Immature natural killer cell (primary cell): ENCODE data around the gene PDE4D. TPM values are rescaled to one million over a fixed set of nuclear protein-coding genes. Genes with fewer than 3 reads are reported as not detected.

Experiments
- DNase-seq, 3 donors: peaks; one replicate each; pipeline ENCODE4 v3.0.0; 2022; ENCODE audit warnings: mixed read lengths in 1 of 3
- H3K27ac Mint-ChIP-seq, 6 donors: one replicate each; pipeline ENCODE4 v1.8.0; 2020; ENCODE audit warnings: mixed read lengths in 6 of 6, mild to moderate bottlenecking in 5 of 6, inconsistent platforms in 4 of 6, moderate library complexity in 3 of 6
- H3K27me3 Mint-ChIP-seq, 3 donors: one replicate each; pipeline ENCODE4 v1.8.0; 2020 to 2021; ENCODE audit warnings: low read depth in 3 of 3, mild to moderate bottlenecking in 3 of 3, mixed read lengths in 3 of 3, moderate library complexity in 3 of 3, inconsistent platforms in 1 of 3
- H3K36me3 Mint-ChIP-seq, 3 donors: one replicate each; pipeline ENCODE4 v1.8.0; 2020; ENCODE audit warnings: mixed read lengths in 3 of 3, inconsistent platforms in 2 of 3, mild to moderate bottlenecking in 2 of 3
- H3K4me1 Mint-ChIP-seq, 2 donors: one replicate each; pipeline ENCODE4 v1.8.0; 2020; ENCODE audit warnings: inconsistent platforms in 2 of 2, mild to moderate bottlenecking in 2 of 2, mixed read lengths in 2 of 2, moderate library complexity in 1 of 2
- H3K4me3 Mint-ChIP-seq, 5 donors: one replicate each; pipeline ENCODE4 v1.8.0; 2020; ENCODE audit warnings: mild to moderate bottlenecking in 5 of 5, mixed read lengths in 5 of 5, inconsistent platforms in 3 of 5, moderate library complexity in 3 of 5
- H3K9me3 Mint-ChIP-seq, 6 donors: one replicate each; pipeline ENCODE4 v1.8.0; 2020; ENCODE audit warnings: mild to moderate bottlenecking in 6 of 6, mixed read lengths in 6 of 6, inconsistent platforms in 4 of 6, moderate library complexity in 3 of 6
- polyA plus RNA-seq, 3 donors: library from polyadenylated mRNA; unstranded; fragments of 300-500 nt; fragmentation: Illumina TruSeq; gene quantifications; one replicate each; pipeline ENCODE4 v1.2.3, GENCODE V29; 2021

The PDE4D gene
- polyA plus RNA-seq, 3 donors from 2014 or later = 10.7 to 15.4 (median 12.6) TPM

- Mint-ChIP-seq H3K27me3 (peaks cover 0 to 6% (median 0%) of the 10 kb centered on the region in 3 donors), H3K4me3 (no peak overlapping the region), H3K9me3 (no peaks in the 10 kb centered on the region), H3K27ac (peak overlapping the region in 1 of 6 donors; percentile 82), H3K36me3 (no peaks in the 10 kb centered on the region), H3K4me1 (peaks cover 0 to 3% of the 10 kb centered on the region in 2 donors)
- DNase-seq = no peak
Observed at GRCh38 chr5:59169768-59170150, 723.8 kb downstream of the PDE4D start.

- H3K27me3 Mint-ChIP-seq = peaks cover 0 to 6% (median 0%) of the 10 kb centered on the region in 3 donors
- no peak overlapping the region for H3K4me3 Mint-ChIP-seq
- H3K9me3 Mint-ChIP-seq = no peaks in the 10 kb centered on the region
- H3K27ac Mint-ChIP-seq = peak overlapping the region in 1 of 6 donors; percentile 31
- no peak for DNase-seq
- H3K4me1 Mint-ChIP-seq = peaks cover 0 to 3% of the 10 kb centered on the region in 2 donors
- no peaks in the 10 kb centered on the region for H3K36me3 Mint-ChIP-seq
Observed at GRCh38 chr5:59169081-59169767, 724.3 kb downstream of the PDE4D start.

GRCh38 chr5:59168067-59168466, 725.5 kb downstream of the PDE4D start:
- H3K4me1 Mint-ChIP-seq = peaks cover 0 to 3% of the 10 kb centered on the region in 2 donors
- no peaks in the 10 kb centered on the region for H3K9me3 Mint-ChIP-seq
- peak overlapping the region in 2 of 6 donors; percentile 25 to 74 for H3K27ac Mint-ChIP-seq
- no peak for DNase-seq
- no peaks in the 10 kb centered on the region for H3K36me3 Mint-ChIP-seq
- no peak overlapping the region for H3K4me3 Mint-ChIP-seq
- H3K27me3 Mint-ChIP-seq = peaks cover 0 to 6% (median 2%) of the 10 kb centered on the region in 3 donors

GRCh38 chr5:59164041-59164830, 729.3 kb downstream of the PDE4D start:
- Mint-ChIP-seq H3K27me3 (peaks cover 0 to 4% (median 2%) of the 10 kb centered on the region in 3 donors), H3K36me3 (no peaks in the 10 kb centered on the region), H3K9me3 (no peaks in the 10 kb centered on the region), H3K4me1 (peaks cover 0 to 3% of the 10 kb centered on the region in 2 donors), H3K4me3 (no peak overlapping the region), H3K27ac (no peak overlapping the region)
- no peak for DNase-seq

- peak overlapping the region in 2 of 6 donors; percentile 15 to 49 for H3K27ac Mint-ChIP-seq
Observed at GRCh38 chr5:59161221-59162105, 732.1 kb downstream of the PDE4D start.

GRCh38 chr5:59158637-59159391, 734.7 kb downstream of the PDE4D start:
- Mint-ChIP-seq H3K9me3 (no peaks in the 10 kb centered on the region), H3K27ac (no peak overlapping the region), H3K27me3 (peaks cover 0 to 4% (median 2%) of the 10 kb centered on the region in 3 donors)

More at GRCh38 chr5:59161221-59162105, 732.1 kb downstream of the PDE4D start:
- DNase-seq = no peak
- no peaks in the 10 kb centered on the region for H3K9me3 Mint-ChIP-seq
- H3K4me1 Mint-ChIP-seq = no peaks in the 10 kb centered on the region
- no peaks in the 10 kb centered on the region for H3K36me3 Mint-ChIP-seq
- H3K4me3 Mint-ChIP-seq = no peak overlapping the region
- H3K27me3 Mint-ChIP-seq = peaks cover 0 to 4% (median 2%) of the 10 kb centered on the region in 3 donors

GRCh38 chr5:59158165-59158564, 735.4 kb downstream of the PDE4D start:
- Mint-ChIP-seq H3K4me1 (no peaks in the 10 kb centered on the region), H3K27ac (peak overlapping the region in 1 of 6 donors; percentile 19), H3K9me3 (no peaks in the 10 kb centered on the region), H3K4me3 (no peak overlapping the region), H3K36me3 (no peaks in the 10 kb centered on the region), H3K27me3 (peaks cover 0 to 4% (median 0%) of the 10 kb centered on the region in 3 donors)
- no peak for DNase-seq

More at GRCh38 chr5:59158637-59159391, 734.7 kb downstream of the PDE4D start:
- no peaks in the 10 kb centered on the region for H3K4me1 Mint-ChIP-seq
- H3K4me3 Mint-ChIP-seq = no peak overlapping the region
- no peaks in the 10 kb centered on the region for H3K36me3 Mint-ChIP-seq
- DNase-seq = no peak

GRCh38 chr5:59157068-59157467, 736.5 kb downstream of the PDE4D start:
- Mint-ChIP-seq H3K4me1 (peaks cover 0 to 7% of the 10 kb centered on the region in 2 donors), H3K27me3 (peaks cover 0 to 4% (median 0%) of the 10 kb centered on the region in 3 donors), H3K27ac (no peak overlapping the region), H3K36me3 (no peaks in the 10 kb centered on the region), H3K9me3 (no peaks in the 10 kb centered on the region), H3K4me3 (no peak overlapping the region)
- no peak for DNase-seq

GRCh38 chr5:59152701-59153245, 740.8 kb downstream of the PDE4D start:
- H3K27ac Mint-ChIP-seq = peak overlapping the region in 5 of 6 donors; percentile 9 to 87 (median 82)
- H3K9me3 Mint-ChIP-seq = no peaks in the 10 kb centered on the region
- H3K4me1 Mint-ChIP-seq = peaks cover 0 to 10% of the 10 kb centered on the region in 2 donors
- peaks cover 0 to 2% (median 0%) of the 10 kb centered on the region in 3 donors for H3K27me3 Mint-ChIP-seq
- H3K36me3 Mint-ChIP-seq = no peaks in the 10 kb centered on the region
- peak overlapping the region in 3 of 5 donors; percentile 18 to 45 (median 45) for H3K4me3 Mint-ChIP-seq
- peak in 2 of 3 donors; percentile 11 for DNase-seq

- Mint-ChIP-seq H3K9me3 (no peaks in the 10 kb centered on the region), H3K27ac (peak overlapping the region in 2 of 6 donors; percentile 8 to 33), H3K27me3 (peaks cover 0 to 2% (median 0%) of the 10 kb centered on the region in 3 donors), H3K36me3 (no peaks in the 10 kb centered on the region), H3K4me3 (no peak overlapping the region), H3K4me1 (peaks cover 0 to 10% of the 10 kb centered on the region in 2 donors)
- DNase-seq = no peak
Observed at GRCh38 chr5:59151162-59151889, 742.2 kb downstream of the PDE4D start.

- Mint-ChIP-seq H3K27ac (peak overlapping the region in 3 of 6 donors; percentile 6 to 20 (median 7)), H3K4me3 (no peak overlapping the region), H3K36me3 (no peaks in the 10 kb centered on the region), H3K9me3 (no peaks in the 10 kb centered on the region), H3K4me1 (peaks cover 0 to 10% of the 10 kb centered on the region in 2 donors), H3K27me3 (peaks cover 0 to 2% (median 2%) of the 10 kb centered on the region in 3 donors)
- DNase-seq = no peak
Observed at GRCh38 chr5:59149827-59150226, 743.7 kb downstream of the PDE4D start.

GRCh38 chr5:59149271-59149670, 744.3 kb downstream of the PDE4D start:
- Mint-ChIP-seq H3K4me3 (no peak overlapping the region), H3K36me3 (no peaks in the 10 kb centered on the region), H3K9me3 (no peaks in the 10 kb centered on the region), H3K4me1 (peaks cover 0 to 10% of the 10 kb centered on the region in 2 donors), H3K27ac (no peak overlapping the region), H3K27me3 (peaks cover 0 to 2% (median 2%) of the 10 kb centered on the region in 3 donors)
- no peak for DNase-seq
